Measurements from ENCODE around the gene GABBR2. TPM values are rescaled to one million over a fixed set of nuclear protein-coding genes. Genes with fewer than 3 reads are reported as not detected.

GABBR2 gene
- total RNA-seq, 1 experiment from 2014 or later: 0.23 TPM

DNA sequence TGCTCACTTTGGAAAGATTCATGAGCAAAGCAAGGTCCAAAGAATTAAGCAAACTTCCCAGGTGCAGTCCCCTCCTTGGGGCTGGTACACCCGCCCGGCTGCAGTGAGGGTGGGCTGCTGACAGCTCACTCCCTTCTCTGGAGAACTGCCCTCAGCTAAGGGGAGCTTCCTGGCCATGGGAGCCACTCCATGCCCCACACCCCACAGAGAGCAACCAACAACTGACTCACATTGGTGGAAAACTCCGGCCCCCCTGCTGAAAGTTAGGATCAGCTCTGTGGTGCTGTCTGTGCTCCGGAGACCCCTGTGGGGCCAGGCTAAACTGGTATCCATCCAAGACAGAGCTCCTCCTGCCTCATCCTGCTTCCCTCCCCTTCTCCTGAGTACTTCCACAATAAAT is 223.0 kb downstream of the GABBR2 start:
- Histone ChIP-seq H3K27me3 (replicated peaks; ENCODE audit: control insufficient read depth, insufficient read depth, low read length) (no peaks in the 10 kb centered on the region), H3K36me3 (ENCODE audit: control insufficient read depth, insufficient read depth, low read length) (no peaks in the 10 kb centered on the region), H3K9me3 (no peaks in the 10 kb centered on the region), H3K4me3 (ENCODE audit: low read depth, low read length) (no peak overlapping the region), H3K4me1 (peaks cover 3% of the 10 kb centered on the region)
- peaks cover 2% of the 10 kb centered on the region for H3K27me3 Mint-ChIP-seq (ENCODE audit: insufficient read depth, unreplicated experiment)
- ChIA-PET POLR2A (no interaction called here), CTCF (no interaction called here)
- H3K9me3 Mint-ChIP-seq (ENCODE audit: unreplicated experiment): no peaks in the 10 kb centered on the region
- H3K27ac Mint-ChIP-seq (ENCODE audit: unreplicated experiment): no peak overlapping the region
- H3K4me3 Mint-ChIP-seq (ENCODE audit: unreplicated experiment): no peak overlapping the region
- no peaks in the 10 kb centered on the region for H3K36me3 Mint-ChIP-seq (ENCODE audit: insufficient read depth, unreplicated experiment)
- intact Hi-C loops (cut with micrococcal nuclease; ENCODE audit: unreplicated experiment): no loop called here
- TF ChIP-seq, protein P1, sequence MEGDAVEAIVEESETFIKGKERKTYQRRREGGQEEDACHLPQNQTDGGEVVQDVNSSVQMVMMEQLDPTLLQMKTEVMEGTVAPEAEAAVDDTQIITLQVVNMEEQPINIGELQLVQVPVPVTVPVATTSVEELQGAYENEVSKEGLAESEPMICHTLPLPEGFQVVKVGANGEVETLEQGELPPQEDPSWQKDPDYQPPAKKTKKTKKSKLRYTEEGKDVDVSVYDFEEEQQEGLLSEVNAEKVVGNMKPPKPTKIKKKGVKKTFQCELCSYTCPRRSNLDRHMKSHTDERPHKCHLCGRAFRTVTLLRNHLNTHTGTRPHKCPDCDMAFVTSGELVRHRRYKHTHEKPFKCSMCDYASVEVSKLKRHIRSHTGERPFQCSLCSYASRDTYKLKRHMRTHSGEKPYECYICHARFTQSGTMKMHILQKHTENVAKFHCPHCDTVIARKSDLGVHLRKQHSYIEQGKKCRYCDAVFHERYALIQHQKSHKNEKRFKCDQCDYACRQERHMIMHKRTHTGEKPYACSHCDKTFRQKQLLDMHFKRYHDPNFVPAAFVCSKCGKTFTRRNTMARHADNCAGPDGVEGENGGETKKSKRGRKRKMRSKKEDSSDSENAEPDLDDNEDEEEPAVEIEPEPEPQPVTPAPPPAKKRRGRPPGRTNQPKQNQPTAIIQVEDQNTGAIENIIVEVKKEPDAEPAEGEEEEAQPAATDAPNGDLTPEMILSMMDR (IDR thresholded peaks at IDR 0.05; ENCODE audit: insufficient read depth in 1 of 2, low read depth in 1 of 2, low read length in 1 of 2, severe bottlenecking in 1 of 2, unreplicated experiment in 1 of 2): no peak
- BruUV-seq (replicated peaks): no TSS peak
- no peak for DNase-seq
- H3K4me1 Mint-ChIP-seq (ENCODE audit: low read depth, unreplicated experiment): peaks cover 2% of the 10 kb centered on the region

DNA sequence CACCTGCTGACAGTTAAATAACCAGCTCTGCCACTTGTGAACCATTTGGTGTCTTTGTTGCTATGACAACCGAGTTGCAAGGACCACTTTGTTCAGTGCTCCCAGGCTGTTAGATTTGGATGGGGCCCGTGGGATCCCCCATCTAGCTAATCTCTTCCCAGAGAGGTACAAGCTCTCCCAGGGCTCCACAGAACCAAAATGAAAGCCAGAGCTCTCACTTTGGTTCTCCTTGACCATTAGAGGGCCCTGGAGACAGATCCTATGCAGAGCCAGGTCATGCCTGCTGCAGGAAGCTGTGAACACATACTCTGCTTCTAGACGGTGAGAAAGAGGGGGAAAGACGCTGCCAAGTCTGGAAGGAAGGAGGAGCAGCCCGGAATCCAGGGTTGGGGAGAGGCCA is 224.6 kb downstream of the GABBR2 start:
- H3K27ac Mint-ChIP-seq (ENCODE audit: unreplicated experiment): no peak overlapping the region
- POLR2A ChIA-PET: no interaction called here
- intact Hi-C loops (cut with micrococcal nuclease; ENCODE audit: unreplicated experiment): no loop called here

DNA sequence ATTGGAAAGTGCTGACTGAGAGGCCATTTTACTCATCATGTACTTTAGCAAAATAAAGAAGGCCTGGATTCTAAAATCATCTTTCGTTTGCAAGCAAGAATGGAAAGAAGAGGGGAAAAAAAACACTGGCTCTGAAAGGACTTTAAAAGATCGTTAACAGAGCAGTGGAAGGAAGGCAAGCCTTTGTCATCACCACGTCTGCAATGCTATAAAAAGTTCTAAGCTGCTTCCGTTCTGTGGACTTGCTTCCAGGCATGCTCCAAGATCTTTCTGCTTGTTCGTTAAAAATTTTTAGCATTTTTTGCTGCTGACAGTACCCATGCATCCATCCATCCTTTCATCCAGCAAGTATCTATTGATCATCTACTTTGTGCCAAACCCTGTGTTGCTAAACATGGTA is 226.5 kb downstream of the GABBR2 start:
- CTCF ChIA-PET: interaction anchor here (0.6 kb wide), 1 partner anchor 52 kb away, joined by 3 read pairs; no protein-coding TSS in a partner anchor
- Mint-ChIP-seq H3K27ac (ENCODE audit: unreplicated experiment) (no peak overlapping the region), H3K4me3 (ENCODE audit: unreplicated experiment) (no peak overlapping the region), H3K9me3 (ENCODE audit: unreplicated experiment) (no peaks in the 10 kb centered on the region), H3K27me3 (ENCODE audit: insufficient read depth, unreplicated experiment) (peaks cover 2% of the 10 kb centered on the region), H3K4me1 (ENCODE audit: low read depth, unreplicated experiment) (peaks cover 11% of the 10 kb centered on the region), H3K36me3 (ENCODE audit: insufficient read depth, unreplicated experiment) (no peaks in the 10 kb centered on the region)
- Histone ChIP-seq H3K4me3 (ENCODE audit: low read depth, low read length) (no peak overlapping the region), H3K27me3 (replicated peaks; ENCODE audit: control insufficient read depth, insufficient read depth, low read length) (no peaks in the 10 kb centered on the region), H3K9me3 (no peaks in the 10 kb centered on the region), H3K36me3 (ENCODE audit: control insufficient read depth, insufficient read depth, low read length) (no peaks in the 10 kb centered on the region), H3K4me1 (peaks cover 6% of the 10 kb centered on the region; the same call in 1 of the 2 replicates)
- POLR2A ChIA-PET: no interaction called here
- TF ChIP-seq, protein P1 (IDR thresholded peaks at IDR 0.05; ENCODE audit: insufficient read depth in 1 of 2, low read depth in 1 of 2, low read length in 1 of 2, severe bottlenecking in 1 of 2, unreplicated experiment in 1 of 2): no peak
- intact Hi-C loops (cut with micrococcal nuclease; ENCODE audit: unreplicated experiment): no loop called here
- BruUV-seq (replicated peaks): no TSS peak
- no peak for DNase-seq

More for the DNA sequence above, 224.6 kb downstream of the GABBR2 start:
- Histone ChIP-seq H3K9me3 (no peaks in the 10 kb centered on the region), H3K27me3 (replicated peaks; ENCODE audit: control insufficient read depth, insufficient read depth, low read length) (no peaks in the 10 kb centered on the region), H3K36me3 (ENCODE audit: control insufficient read depth, insufficient read depth, low read length) (no peaks in the 10 kb centered on the region), H3K4me1 (peaks cover 6% of the 10 kb centered on the region; the same call in 1 of the 2 replicates), H3K4me3 (ENCODE audit: low read depth, low read length) (no peak overlapping the region)
- peaks cover 10% of the 10 kb centered on the region for H3K4me1 Mint-ChIP-seq (ENCODE audit: low read depth, unreplicated experiment)
- TF ChIP-seq, protein P1 (IDR thresholded peaks at IDR 0.05; ENCODE audit: insufficient read depth in 1 of 2, low read depth in 1 of 2, low read length in 1 of 2, severe bottlenecking in 1 of 2, unreplicated experiment in 1 of 2): no peak
- no peak for DNase-seq
- no peaks in the 10 kb centered on the region for H3K9me3 Mint-ChIP-seq (ENCODE audit: unreplicated experiment)
- peaks cover 2% of the 10 kb centered on the region for H3K27me3 Mint-ChIP-seq (ENCODE audit: insufficient read depth, unreplicated experiment)
- no peaks in the 10 kb centered on the region for H3K36me3 Mint-ChIP-seq (ENCODE audit: insufficient read depth, unreplicated experiment)
- H3K4me3 Mint-ChIP-seq (ENCODE audit: unreplicated experiment): no peak overlapping the region
- no TSS peak for BruUV-seq (replicated peaks)
- CTCF ChIA-PET: interaction anchor here (1.5 kb wide), 1 partner anchor 292 kb away, joined by 5 read pairs; no protein-coding TSS in a partner anchor

All from Caco-2 (cell line).